SK-N-SH treated with all-trans-retinoic acid at 6 μM for 48 hours (cell line): ENCODE data around the gene BMERB1.
A peak's percentile ranks its signal among the peaks of the same experiment; 100 is the strongest.
"Not testable (repeated sequence)": the region's sequence is repeated elsewhere in the genome, so short reads cannot be mapped to it uniquely, and the experiment has no call there.

Experiments
- ATAC-seq: fragments of 200-7000 bp; cut with Tn5 transposase; 3 replicates; pipeline ENCODE4 v1.9.1; 2020; ENCODE audit warnings: mild to moderate bottlenecking, moderate library complexity
- ARNTL ChIP-seq: fragments of 450-650 bp; formaldehyde crosslinking; IDR thresholded peaks from 2 replicates; pipeline ENCODE4 v1.5.0; 2020; ENCODE audit warnings: low read depth, mild to moderate bottlenecking, moderate library complexity, borderline replicate concordance
- BACH2 ChIP-seq: fragments of 250-450 bp; sonication (Bioruptor Pico); IDR thresholded peaks from 2 replicates; pipeline ENCODE4 v1.9.0; 2021; ENCODE audit warnings: mild to moderate bottlenecking, borderline replicate concordance
- CSDC2 ChIP-seq: fragments of 250-450 bp; sonication (Bioruptor Pico); IDR thresholded peaks from 2 replicates; pipeline ENCODE4 v1.5.0; 2020; ENCODE audit warnings: mild to moderate bottlenecking, moderate library complexity
- CSRNP3 ChIP-seq: fragments of 250-450 bp; sonication (Bioruptor Pico); IDR thresholded peaks from 2 replicates; pipeline ENCODE4 v1.5.1; 2021; ENCODE audit warnings: mild to moderate bottlenecking, moderate library complexity
- ESRRG ChIP-seq: fragments of 250-450 bp; sonication (Bioruptor Pico); IDR thresholded peaks from 2 replicates; pipeline ENCODE4 v1.6.1; 2021; ENCODE audit warnings: mild to moderate bottlenecking
- GLIS3 ChIP-seq: fragments of 250-450 bp; sonication (Bioruptor Pico); IDR thresholded peaks from 2 replicates; pipeline ENCODE4 v1.5.0; 2020; ENCODE audit warnings: mild to moderate bottlenecking, moderate library complexity
- ISL1 ChIP-seq: fragments of 250-450 bp; sonication (Bioruptor Pico); IDR thresholded peaks from 2 replicates; pipeline ENCODE4 v2.1.2; 2022; ENCODE audit warnings: mild to moderate bottlenecking, moderate library complexity
- OSR1 ChIP-seq: fragments of 250-450 bp; sonication (Bioruptor Pico); IDR thresholded peaks from 2 replicates; pipeline ENCODE4 v1.8.0; 2022; ENCODE audit warnings: moderate library complexity, mild to moderate bottlenecking, inconsistent platforms
- PATZ1 ChIP-seq: fragments of 250-450 bp; sonication (Bioruptor Pico); IDR thresholded peaks from 2 replicates; pipeline ENCODE4 v1.8.0; 2020; ENCODE audit warnings: mild to moderate bottlenecking, moderate library complexity, borderline replicate concordance
- PPARA ChIP-seq: fragments of 250-450 bp; sonication (Bioruptor Pico); IDR thresholded peaks from 2 replicates; pipeline ENCODE4 v1.5.0; 2020; ENCODE audit warnings: mild to moderate bottlenecking, borderline replicate concordance
- RARB ChIP-seq: fragments of 250-450 bp; sonication (Bioruptor Pico); IDR thresholded peaks from 2 replicates; pipeline ENCODE4 v1.8.0; 2021; ENCODE audit warnings: mild to moderate bottlenecking, moderate library complexity
- SNAI2 ChIP-seq: fragments of 250-450 bp; sonication (Bioruptor Pico); IDR thresholded peaks from 2 replicates; pipeline ENCODE4 v1.5.0; 2020; ENCODE audit warnings: mild to moderate bottlenecking, moderate library complexity
- TCF4 ChIP-seq: fragments of 250-450 bp; sonication (Bioruptor Pico); IDR thresholded peaks from 2 replicates; pipeline ENCODE4 v1.8.0; 2021; ENCODE audit warnings: mild to moderate bottlenecking, moderate library complexity, borderline replicate concordance
- TOX ChIP-seq: fragments of 250-450 bp; sonication (Bioruptor Pico); IDR thresholded peaks from 2 replicates; pipeline ENCODE4 v1.8.0; 2021; ENCODE audit warnings: mild to moderate bottlenecking, moderate library complexity, borderline replicate concordance
- TSHZ2 ChIP-seq: fragments of 250-450 bp; sonication (Bioruptor Pico); IDR thresholded peaks from 2 replicates; pipeline ENCODE4 v1.5.0; 2020; ENCODE audit warnings: mild to moderate bottlenecking, moderate library complexity
- ZFP3 ChIP-seq: fragments of 250-450 bp; sonication (Bioruptor Pico); IDR thresholded peaks from 2 replicates; pipeline ENCODE4 v1.5.0; 2020; ENCODE audit warnings: mild to moderate bottlenecking, moderate library complexity
- ZNF565 ChIP-seq: fragments of 450-650 bp; formaldehyde crosslinking; conservative IDR thresholded peaks from 2 replicates; pipeline ENCODE4 v1.5.0; 2020; ENCODE audit warnings: low read depth, mild to moderate bottlenecking, moderate library complexity
- ZNF70 ChIP-seq: fragments of 450-650 bp; formaldehyde crosslinking; IDR thresholded peaks from 2 replicates; pipeline ENCODE4 v1.5.0; 2020; ENCODE audit warnings: mild to moderate bottlenecking, moderate library complexity
- ZNF8 ChIP-seq: fragments of 450-650 bp; formaldehyde crosslinking; IDR thresholded peaks from 2 replicates; pipeline ENCODE4 v1.5.0; 2020; ENCODE audit warnings: mild to moderate bottlenecking, moderate library complexity

The BMERB1 gene

GRCh38 chr16:15434425-15435215, at the start of gene BMERB1:
BMERB1 (plus strand) TSS chr16:15434588; CDS start chr16:15434654, 66 bp downstream.
- peak; percentile 94 for ATAC-seq
- no peak for TF ChIP-seq OSR1 (CRISPR knock-in tag)
- no peak for TF ChIP-seq RARB (CRISPR knock-in tag)
- TF ChIP-seq TOX (CRISPR knock-in tag) = no peak
- no peak for TF ChIP-seq ZNF8 (CRISPR knock-in tag)
- TF ChIP-seq ISL1 (CRISPR knock-in tag) = no peak
- no peak for TF ChIP-seq TCF4
- no peak for TF ChIP-seq TSHZ2 (CRISPR knock-in tag)
- TF ChIP-seq CSRNP3 (CRISPR knock-in tag) = no peak
- TF ChIP-seq ESRRG = no peak
- no peak for TF ChIP-seq PPARA (CRISPR knock-in tag)
- TF ChIP-seq SNAI2 (CRISPR knock-in tag) = no peak
- TF ChIP-seq CSDC2 = no peak
- TF ChIP-seq BACH2 = no peak
- TF ChIP-seq ZNF70 = no peak
- TF ChIP-seq GLIS3 = no peak
- no peak for TF ChIP-seq ZNF565
- no peak for TF ChIP-seq ZFP3 (CRISPR knock-in tag)
- TF ChIP-seq PATZ1 (CRISPR knock-in tag) = no peak
- TF ChIP-seq ARNTL (CRISPR knock-in tag) = no peak

- ATAC-seq = not testable (repeated sequence)
Measured at GRCh38 chr16:15388060-15388459, 46.3 kb upstream of the BMERB1 start.

GRCh38 chr16:15389916-15390315, 44.5 kb upstream of the BMERB1 start:
- ATAC-seq = not testable (repeated sequence)

GRCh38 chr16:15393025-15393424, 41.4 kb upstream of the BMERB1 start:
- ATAC-seq = not testable (repeated sequence)

- peak; percentile 90 for ATAC-seq
Measured at GRCh38 chr16:15395631-15396508, 38.5 kb upstream of the BMERB1 start, which contains the start of gene MPV17L. MPV17L (plus strand) TSS chr16:15395754; CDS start chr16:15395898, 144 bp downstream.

- ATAC-seq = not testable (repeated sequence)
Measured at GRCh38 chr16:15396509-15396829, 37.9 kb upstream of the BMERB1 start.
